ENCODE data around the gene PEX3.
"Not testable (repeated sequence)": the region's sequence is repeated elsewhere in the genome, so short reads cannot be mapped to it uniquely, and the experiment has no call there.

PEX3 gene

GRCh38 chr6:143449082-143449713, 1.4 kb upstream of the PEX3 start:
- DNase-seq, result no peak

DNA sequence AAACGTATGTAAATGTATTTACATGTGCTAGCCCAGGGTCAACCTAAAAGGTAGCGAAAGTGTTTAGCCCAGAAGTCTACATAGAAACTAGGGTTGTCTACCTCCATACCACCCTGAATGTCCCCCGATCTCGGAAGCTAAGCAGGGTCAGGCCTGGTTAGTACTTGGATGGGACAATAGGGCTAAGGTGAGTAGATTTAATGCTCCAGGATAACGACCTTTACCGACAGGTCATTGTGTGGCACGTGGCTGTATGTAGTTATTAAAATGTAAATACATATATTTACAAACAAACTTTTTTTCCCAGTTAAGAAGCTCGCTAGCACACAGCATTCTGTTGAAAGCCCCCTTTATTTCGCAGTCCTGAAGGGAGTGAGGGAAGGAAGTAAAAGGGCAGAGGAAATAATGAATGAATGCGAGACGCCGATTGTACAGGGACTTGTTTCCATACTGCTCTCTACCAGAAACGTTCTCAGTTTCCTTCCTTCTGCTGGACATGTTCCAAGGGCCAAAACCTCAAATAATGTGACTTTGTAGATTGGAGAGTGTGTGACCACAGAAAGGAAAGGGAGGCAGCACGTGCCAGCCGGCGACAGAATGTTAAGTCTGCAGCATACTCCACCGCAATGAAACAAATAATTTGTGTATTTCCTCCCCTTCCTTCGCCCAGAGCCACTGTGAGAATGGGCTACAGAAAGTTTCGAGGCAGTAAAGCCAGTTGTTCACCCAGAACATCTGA, 722 bp upstream of the PEX3 start:
- no peak for DNase-seq

- no peak for DNase-seq
Observed at GRCh38 chr6:143451531-143451930, 926 bp downstream of the PEX3 start.

DNA sequence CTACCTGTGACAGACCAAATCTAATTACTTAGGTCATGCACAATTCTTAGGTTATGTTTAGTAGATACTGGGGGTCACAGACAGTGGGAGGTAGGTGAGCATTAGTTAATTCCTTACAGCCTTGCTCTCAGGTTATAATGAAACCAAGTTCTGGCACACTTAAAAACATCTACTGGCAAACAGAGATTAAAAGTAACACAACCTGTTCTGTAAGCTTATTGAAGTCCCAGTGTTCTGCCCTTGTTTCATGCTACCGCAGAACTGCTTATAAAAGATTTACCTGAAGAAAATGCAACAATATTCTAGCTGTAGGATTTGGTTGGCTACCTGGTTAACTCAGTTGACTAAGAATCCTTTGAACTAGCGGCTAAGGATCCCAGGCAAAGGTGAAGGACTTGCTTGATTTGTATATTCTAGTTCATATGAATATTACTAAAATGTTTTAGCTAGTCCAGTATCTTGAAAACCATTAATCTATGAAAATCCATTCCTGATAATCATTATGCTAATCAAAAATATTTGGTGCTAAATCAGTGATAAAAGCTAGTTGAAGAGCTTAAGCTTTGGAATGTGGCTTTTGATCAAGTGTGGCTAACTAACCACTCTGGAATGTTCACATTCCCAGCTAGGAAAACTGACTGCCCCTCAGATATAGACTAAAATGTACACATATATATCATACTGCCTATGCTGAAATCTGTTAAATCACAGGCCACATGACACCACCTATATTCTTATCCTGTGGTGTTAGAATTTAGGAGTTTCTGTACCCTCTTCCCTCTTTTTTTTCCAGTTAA, 7.2 kb downstream of the PEX3 start:
- DNase-seq, result no peak

- no peak for DNase-seq
Observed at GRCh38 chr6:143465546-143465945, 14.9 kb downstream of the PEX3 start.

- no peak for DNase-seq
Observed at GRCh38 chr6:143468026-143468425, 17.4 kb downstream of the PEX3 start.

DNA sequence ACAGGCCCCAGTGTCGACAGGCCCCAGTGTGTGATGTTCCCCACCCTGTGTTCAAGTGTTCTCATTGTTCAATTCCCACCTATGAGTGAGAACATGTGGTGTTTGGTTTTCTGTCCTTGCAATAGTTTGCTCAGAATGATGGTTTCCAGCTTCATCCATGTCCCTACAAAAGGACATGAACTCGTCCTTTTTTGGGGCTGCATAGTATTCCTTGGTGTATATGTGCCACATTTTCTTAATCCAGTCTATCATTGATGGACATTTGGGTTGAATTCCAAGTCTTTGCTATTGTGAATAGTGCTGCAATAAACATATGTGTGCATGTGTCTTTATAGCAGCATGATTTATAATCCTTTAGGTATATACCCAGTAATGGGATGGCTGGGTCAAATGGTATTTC, 18.2 kb downstream of the PEX3 start:
- DNase-seq, result not testable (repeated sequence)

DNA sequence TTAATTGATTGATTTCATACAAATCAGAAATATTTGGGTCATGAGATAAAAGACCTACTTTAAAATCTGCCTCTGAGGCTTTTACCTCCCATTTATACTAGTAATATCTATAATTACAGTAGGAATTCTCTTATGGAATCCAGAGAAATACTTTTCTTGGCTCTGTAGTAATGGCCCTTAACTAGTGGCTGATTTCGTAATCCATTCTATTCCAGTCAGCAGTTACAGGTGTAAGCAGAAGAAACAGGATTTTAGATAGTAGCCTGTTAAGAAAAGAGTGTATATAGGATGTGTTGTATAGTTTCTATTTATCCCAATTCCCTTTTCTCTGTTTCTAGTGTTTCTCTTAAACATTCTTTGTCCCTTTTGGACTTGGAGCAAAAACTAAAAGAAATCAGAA, 21.2 kb downstream of the PEX3 start:
- no peak for DNase-seq

DNA sequence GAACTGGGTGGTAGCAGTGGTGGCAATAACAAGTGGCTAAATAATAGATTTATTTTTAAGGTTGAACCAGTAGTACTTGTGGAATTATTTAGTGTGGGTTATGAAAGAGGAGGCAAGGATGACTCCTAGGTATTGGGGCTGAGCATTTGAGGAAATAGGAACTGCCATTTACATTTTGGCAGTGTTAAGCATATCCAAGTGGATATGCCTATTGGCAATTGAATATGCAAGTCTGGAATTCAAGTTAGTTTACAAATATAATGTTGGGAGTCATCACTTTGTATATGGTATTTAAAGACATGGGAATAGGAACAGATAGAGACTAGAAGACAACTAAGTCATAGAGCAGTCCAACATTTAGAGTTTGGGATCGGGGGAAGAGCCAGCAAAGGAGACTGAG, 25.9 kb downstream of the PEX3 start:
- DNase-seq, result no peak

GRCh38 chr6:143478479-143479062, 28.0 kb downstream of the PEX3 start:
- DNase-seq, result no peak

DNA sequence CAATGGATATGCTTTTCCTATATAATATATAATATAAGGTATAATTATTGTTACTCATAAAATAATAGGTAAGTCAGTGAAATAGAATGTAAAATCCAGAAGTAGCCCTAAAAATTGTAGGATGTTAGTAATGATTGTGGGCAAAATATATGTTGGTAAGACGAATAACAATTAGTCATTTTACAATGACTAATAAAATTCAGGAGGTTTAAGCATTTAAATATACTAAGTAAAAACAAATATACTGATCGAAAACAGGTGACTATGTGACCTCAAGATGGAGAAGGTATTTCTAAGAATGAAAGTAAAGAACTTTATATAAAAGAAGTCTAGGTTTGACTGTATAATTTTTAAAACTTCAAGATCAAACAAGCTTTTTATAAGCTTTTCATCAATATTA, 32.0 kb downstream of the PEX3 start:
- DNase-seq, result no peak

DNA sequence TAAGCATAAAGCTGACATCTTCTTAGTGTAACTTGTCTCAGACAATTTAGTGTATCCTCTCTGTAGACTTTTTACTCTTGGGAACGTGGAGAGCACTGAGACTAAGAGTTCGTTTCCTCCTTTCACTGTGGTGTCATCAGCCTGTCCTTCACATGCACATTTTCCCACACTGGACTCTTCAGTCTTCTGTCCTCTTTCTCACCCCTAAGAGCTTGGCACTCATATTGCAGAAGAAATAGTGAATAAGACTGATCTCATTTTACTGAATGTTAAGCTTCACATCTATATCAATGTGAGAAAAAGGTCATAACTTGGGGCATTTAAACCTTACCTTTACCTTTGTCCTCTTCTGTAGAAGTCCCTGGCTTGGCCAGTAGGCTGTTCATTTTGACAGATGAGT, 35.4 kb downstream of the PEX3 start:
- DNase-seq, result no peak

- no peak for DNase-seq
Observed at GRCh38 chr6:143486752-143487151, 36.1 kb downstream of the PEX3 start.

GRCh38 chr6:143490244-143490643, 39.6 kb downstream of the PEX3 start:
- no peak for DNase-seq

- no peak for DNase-seq
Observed at GRCh38 chr6:143490775-143491174, 40.2 kb downstream of the PEX3 start.

DNA sequence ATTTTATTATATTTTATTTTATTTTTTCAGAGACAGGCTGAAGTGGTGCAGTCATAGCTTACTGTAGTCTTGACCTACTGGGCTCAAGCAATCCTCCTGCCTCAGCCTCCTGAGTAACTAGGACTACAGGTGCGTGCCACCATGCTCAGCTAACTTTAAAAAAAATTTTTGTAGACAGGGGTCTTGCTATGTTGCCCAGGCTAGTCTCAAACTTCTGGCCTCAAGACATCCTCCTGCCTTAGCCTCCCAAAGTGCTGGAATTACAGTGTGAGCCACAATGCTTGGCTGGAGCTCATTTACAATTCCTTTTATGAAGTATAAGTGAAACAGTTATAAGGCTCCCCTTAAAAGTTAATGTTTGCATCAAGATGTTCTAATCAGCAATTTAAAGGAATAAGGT, 46.4 kb downstream of the PEX3 start:
- DNase-seq, result no peak

GRCh38 chr6:143498428-143498827, 47.8 kb downstream of the PEX3 start:
- DNase-seq, result no peak

- no peak for DNase-seq
Observed at GRCh38 chr6:143501851-143502250, 51.2 kb downstream of the PEX3 start.

GRCh38 chr6:143504369-143504768, 53.8 kb downstream of the PEX3 start:
- DNase-seq, result no peak

DNA sequence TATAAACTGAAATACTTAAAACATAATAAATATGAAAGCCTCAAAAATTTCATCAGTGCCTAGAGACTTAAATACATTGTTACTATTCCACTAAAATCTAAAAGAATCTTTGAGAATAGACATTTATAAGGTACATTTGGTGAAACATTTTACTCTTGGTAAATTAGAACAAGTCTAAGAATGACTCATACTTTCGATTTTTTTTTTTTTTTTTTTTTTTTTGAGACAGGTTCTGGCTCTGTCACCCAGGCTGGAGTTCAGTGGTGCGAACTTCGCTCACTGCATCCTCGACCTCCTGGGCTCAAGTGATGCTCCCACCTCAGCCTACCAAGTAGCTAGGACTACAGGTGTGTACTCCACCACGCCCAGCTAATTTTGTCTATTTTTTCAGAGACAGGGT, 54.5 kb downstream of the PEX3 start:
- DNase-seq, result no peak

DNA sequence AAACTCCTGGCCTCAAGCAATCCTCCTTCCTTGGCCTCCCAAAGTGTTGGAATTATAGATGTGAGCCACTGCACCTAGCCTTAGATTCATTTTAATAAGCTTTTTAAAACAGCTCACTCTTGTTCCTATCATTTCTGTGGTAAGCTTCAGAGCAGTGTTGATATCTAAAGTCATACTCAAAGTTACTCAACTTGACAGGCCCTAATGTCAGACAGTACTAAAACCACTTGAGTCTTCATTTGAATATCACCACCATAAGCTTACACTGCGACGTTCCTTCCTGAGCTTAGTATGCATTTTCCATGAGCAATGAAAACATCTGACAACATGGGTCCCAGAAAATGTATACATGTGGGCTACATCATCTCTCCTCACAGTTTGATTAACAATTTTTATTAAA, 54.9 kb downstream of the PEX3 start:
- no peak for DNase-seq

- no peak for DNase-seq
Observed at GRCh38 chr6:143506199-143506598, 55.6 kb downstream of the PEX3 start.

DNA sequence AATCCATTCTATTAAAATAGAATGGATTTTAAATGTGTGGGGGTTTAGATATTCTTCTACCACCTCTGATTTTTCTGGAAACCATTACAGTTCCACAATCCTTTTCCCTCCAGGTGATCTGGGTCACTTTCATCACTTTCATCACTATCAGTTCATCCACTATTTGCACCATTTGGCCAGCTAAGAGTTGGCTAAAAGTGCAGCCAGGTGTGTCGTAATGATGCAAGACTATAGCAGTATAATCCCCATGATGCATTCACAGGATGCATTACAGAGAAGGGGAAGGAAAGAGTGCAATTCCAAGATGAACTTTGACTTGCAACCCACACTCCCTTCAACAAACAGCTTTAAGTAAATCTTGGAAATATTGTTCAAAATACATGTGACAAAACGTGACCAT, 56.0 kb downstream of the PEX3 start:
- DNase-seq, result no peak

All from NCI-H1092 (cell line).